ENCODE results near the gene CLEC4M. TPM values are rescaled to one million over a fixed set of nuclear protein-coding genes. Genes with fewer than 3 reads are reported as not detected.

CLEC4M gene
- total RNA-seq, 4 donors from 2014 or later: not detected

DNA sequence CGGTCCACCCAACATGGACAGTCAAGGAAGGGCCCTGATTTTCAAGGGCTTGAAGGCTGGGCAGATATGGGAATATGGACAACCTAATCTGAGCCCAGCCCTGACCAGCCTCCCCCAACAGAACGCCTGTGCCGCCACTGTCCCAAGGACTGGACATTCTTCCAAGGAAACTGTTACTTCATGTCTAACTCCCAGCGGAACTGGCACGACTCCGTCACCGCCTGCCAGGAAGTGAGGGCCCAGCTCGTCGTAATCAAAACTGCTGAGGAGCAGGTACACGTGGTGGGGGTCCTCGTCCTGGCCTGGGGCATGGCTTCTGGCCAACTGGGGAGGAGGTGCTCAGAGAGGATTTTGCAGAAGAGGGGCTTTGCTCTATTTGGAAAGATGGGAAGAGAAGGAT lies 3.5 kb downstream of the CLEC4M start:
- in situ Hi-C loops (cut with MboI; ENCODE audit: low sequenced_read_pairs in 4 of 4) (no loop called here), intact Hi-C loops (cut with DNase I; ENCODE audit: low total_unique reads) (no loop called here)
- Histone ChIP-seq H3K4me1 (no peaks in the 10 kb centered on the region), H3K27me3 (no peaks in the 10 kb centered on the region), H3K36me3 (no peaks in the 10 kb centered on the region), H3K9me3 (no peaks in the 10 kb centered on the region), H3K27ac (no peak overlapping the region), H3K4me3 (no peak overlapping the region)
- TF ChIP-seq, protein P1, sequence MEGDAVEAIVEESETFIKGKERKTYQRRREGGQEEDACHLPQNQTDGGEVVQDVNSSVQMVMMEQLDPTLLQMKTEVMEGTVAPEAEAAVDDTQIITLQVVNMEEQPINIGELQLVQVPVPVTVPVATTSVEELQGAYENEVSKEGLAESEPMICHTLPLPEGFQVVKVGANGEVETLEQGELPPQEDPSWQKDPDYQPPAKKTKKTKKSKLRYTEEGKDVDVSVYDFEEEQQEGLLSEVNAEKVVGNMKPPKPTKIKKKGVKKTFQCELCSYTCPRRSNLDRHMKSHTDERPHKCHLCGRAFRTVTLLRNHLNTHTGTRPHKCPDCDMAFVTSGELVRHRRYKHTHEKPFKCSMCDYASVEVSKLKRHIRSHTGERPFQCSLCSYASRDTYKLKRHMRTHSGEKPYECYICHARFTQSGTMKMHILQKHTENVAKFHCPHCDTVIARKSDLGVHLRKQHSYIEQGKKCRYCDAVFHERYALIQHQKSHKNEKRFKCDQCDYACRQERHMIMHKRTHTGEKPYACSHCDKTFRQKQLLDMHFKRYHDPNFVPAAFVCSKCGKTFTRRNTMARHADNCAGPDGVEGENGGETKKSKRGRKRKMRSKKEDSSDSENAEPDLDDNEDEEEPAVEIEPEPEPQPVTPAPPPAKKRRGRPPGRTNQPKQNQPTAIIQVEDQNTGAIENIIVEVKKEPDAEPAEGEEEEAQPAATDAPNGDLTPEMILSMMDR (IDR thresholded peaks at IDR 0.05 in 4 of 5, conservative IDR thresholded peaks at IDR 0.05 in 1 of 5): no peak
- no peak for TF ChIP-seq POLR2A (IDR thresholded peaks at IDR 0.05)
- no peak for DNase-seq
- ATAC-seq: no peak

DNA sequence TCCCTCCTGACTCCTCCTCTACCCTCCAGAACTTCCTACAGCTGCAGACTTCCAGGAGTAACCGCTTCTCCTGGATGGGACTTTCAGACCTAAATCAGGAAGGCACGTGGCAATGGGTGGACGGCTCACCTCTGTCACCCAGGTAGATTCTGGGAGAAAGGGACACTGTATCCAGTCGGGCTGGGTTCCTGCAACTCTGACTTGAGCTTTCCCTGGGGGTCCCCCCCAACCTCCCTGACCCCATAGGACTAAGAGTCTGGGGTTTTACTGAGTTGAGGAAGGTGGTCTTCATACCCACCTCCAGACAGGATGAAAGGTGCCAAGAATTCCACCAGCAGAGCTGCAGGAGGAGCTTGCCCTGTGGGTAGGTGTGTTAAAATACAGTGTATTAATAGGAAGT lies 4.4 kb downstream of the CLEC4M start:
- DNase-seq (no peak), ATAC-seq (no peak)
- in situ Hi-C loops (cut with MboI; ENCODE audit: low sequenced_read_pairs in 4 of 4): no loop called here
- H3K27me3 ChIP-seq: no peaks in the 10 kb centered on the region
- intact Hi-C loops (cut with DNase I; ENCODE audit: low total_unique reads): no loop called here
- no peak overlapping the region for H3K27ac ChIP-seq
- no peaks in the 10 kb centered on the region for H3K9me3 ChIP-seq
- TF ChIP-seq, protein P1 (IDR thresholded peaks at IDR 0.05 in 4 of 5, conservative IDR thresholded peaks at IDR 0.05 in 1 of 5): no peak
- TF ChIP-seq POLR2A (IDR thresholded peaks at IDR 0.05): no peak
- no peaks in the 10 kb centered on the region for H3K4me1 ChIP-seq
- no peak overlapping the region for H3K4me3 ChIP-seq
- H3K36me3 ChIP-seq: no peaks in the 10 kb centered on the region

DNA sequence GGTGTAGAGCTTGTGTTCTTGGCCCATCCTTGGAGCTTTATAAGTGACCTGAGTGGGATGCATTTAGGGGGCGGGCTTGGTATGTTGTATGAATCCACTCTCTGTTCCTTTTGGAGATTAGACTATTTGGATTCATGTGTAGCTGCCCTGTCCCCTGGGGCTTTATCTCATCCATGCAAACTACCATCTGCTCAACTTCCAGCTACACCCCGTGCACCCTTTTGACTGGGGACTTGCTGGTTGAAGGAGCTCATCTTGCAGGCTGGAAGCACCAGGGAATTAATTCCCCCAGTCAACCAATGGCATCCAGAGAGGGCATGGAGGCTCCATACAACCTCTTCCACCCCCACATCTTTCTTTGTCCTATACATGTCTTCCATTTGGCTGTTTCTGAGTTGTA lies 6.1 kb downstream of the CLEC4M start:
- no peak for TF ChIP-seq POLR2A (IDR thresholded peaks at IDR 0.05)
- TF ChIP-seq, protein P1 (IDR thresholded peaks at IDR 0.05 in 4 of 5, conservative IDR thresholded peaks at IDR 0.05 in 1 of 5): no peak
- in situ Hi-C loops (cut with MboI; ENCODE audit: low sequenced_read_pairs in 4 of 4): no loop called here
- intact Hi-C loops (cut with DNase I; ENCODE audit: low total_unique reads): no loop called here

DNA sequence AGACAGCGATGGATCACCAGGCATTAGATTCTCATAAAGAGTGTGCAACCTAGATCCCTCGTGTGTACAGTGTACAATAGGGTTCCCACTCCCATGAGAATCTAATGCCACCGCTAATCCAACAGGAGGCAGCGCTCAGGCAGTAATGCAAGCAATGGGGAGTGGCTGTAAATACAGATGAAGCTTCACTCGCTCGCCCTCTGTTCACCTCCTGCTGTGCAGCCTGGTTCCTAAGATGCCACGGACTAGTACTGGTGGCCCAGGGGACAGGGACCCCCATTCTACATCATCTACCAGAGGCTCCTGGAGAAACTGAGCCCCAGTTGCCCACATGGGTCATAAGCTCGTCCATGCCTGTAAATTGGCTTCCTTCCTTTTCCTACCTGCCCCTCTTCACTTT lies 8.0 kb downstream of the CLEC4M start:
- H3K27ac ChIP-seq: no peak overlapping the region
- H3K27me3 ChIP-seq: no peaks in the 10 kb centered on the region
- ATAC-seq (no peak), DNase-seq (no peak)
- no peaks in the 10 kb centered on the region for H3K36me3 ChIP-seq
- TF ChIP-seq POLR2A (IDR thresholded peaks at IDR 0.05): no peak
- TF ChIP-seq, protein P1 (IDR thresholded peaks at IDR 0.05 in 4 of 5, conservative IDR thresholded peaks at IDR 0.05 in 1 of 5): no peak
- H3K4me1 ChIP-seq: no peaks in the 10 kb centered on the region
- intact Hi-C loops (cut with DNase I; ENCODE audit: low total_unique reads): no loop called here
- in situ Hi-C loops (cut with MboI; ENCODE audit: low sequenced_read_pairs in 4 of 4): no loop called here
- H3K4me3 ChIP-seq: no peak overlapping the region
- H3K9me3 ChIP-seq: no peaks in the 10 kb centered on the region

More for the DNA sequence above, 6.1 kb downstream of the CLEC4M start:
- H3K4me1 ChIP-seq: no peaks in the 10 kb centered on the region
- ATAC-seq (no peak), DNase-seq (no peak)
- H3K4me3 ChIP-seq: no peak overlapping the region
- no peaks in the 10 kb centered on the region for H3K36me3 ChIP-seq
- no peaks in the 10 kb centered on the region for H3K27me3 ChIP-seq
- no peaks in the 10 kb centered on the region for H3K9me3 ChIP-seq
- H3K27ac ChIP-seq: no peak overlapping the region

DNA sequence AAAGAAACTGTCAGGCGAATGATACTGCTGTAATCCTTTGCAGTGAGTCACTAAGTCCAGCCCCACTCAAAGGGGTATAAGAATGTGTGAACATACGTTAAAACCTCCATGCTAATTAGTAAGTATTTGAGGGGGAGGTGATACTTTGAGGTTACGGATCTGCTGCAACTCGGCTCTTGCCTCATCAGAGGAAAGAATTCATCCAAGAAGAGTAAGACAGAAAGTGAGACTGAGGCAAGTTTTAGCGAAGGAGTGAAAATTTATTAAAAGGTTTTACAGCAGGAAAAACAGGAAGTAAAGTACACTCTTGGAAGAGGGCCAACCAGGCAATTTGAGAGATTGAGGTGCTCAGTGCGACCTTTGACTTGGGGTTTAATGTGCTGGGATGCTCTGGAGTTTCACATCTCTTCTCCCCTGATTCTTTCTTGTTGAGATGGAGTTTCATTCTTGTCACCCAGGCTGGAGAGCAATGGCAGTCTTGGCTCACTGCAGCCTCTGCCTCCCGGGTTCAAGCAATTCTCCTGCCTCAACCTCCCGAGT lies 9.8 kb downstream of the CLEC4M start:
- TF ChIP-seq, protein P1 (IDR thresholded peaks at IDR 0.05 in 4 of 5, conservative IDR thresholded peaks at IDR 0.05 in 1 of 5): no peak
- TF ChIP-seq POLR2A (IDR thresholded peaks at IDR 0.05): no peak
- in situ Hi-C loops (cut with MboI; ENCODE audit: low sequenced_read_pairs in 4 of 4) (no loop called here), intact Hi-C loops (cut with DNase I; ENCODE audit: low total_unique reads) (no loop called here)
- DNase-seq: no peak
- Histone ChIP-seq H3K4me1 (no peaks in the 10 kb centered on the region), H3K27ac (no peak overlapping the region), H3K9me3 (no peaks in the 10 kb centered on the region), H3K4me3 (no peak overlapping the region), H3K27me3 (no peaks in the 10 kb centered on the region), H3K36me3 (no peaks in the 10 kb centered on the region)
- ATAC-seq: no peak

Data from gastrocnemius medialis (tissue), 4 donors.